H1 (cell line): ENCODE measurements around the gene CPE. TPM values are rescaled to one million over a fixed set of nuclear protein-coding genes. Genes with fewer than 3 reads are reported as not detected.

ENCODE experiments used
- CHD7 ChIP-seq: fragments of 300-600 bp; sonication (generic); IDR thresholded peaks from 2 replicates; pipeline ENCODE4 v1.7.1; 2012; ENCODE audit warnings: low read length, moderate library complexity, mild to moderate bottlenecking, inconsistent platforms; ENCODE audit not compliant: insufficient replicate concordance
- E2F6 ChIP-seq: IDR thresholded peaks from 2 replicates; pipeline ENCODE4 v1.6.1; 2012; ENCODE audit warnings: inconsistent platforms
- polyA plus RNA-seq, 7 experiments: library from polyadenylated mRNA; depleted of rRNA in 3 of 7; stranded (reverse) in 5 of 7; unstranded in 2 of 7; fragments of >200 nt in 5 of 7; fragments of 200-250 nt in 2 of 7; gene quantifications; 1 replicate in 5 of 7; 2 replicates in 1 of 7; 4 replicates in 1 of 7; pipeline versions ENCODE4 v1.2.1 to v1.2.3, GENCODE V29; 2011 to 2013; ENCODE audit warnings: missing spikeins in 2 of 7, mixed read lengths in 2 of 7
- total RNA-seq: library from RNA; stranded (reverse); fragmentation: NEBNext Ultra II Directional; extraction: Animal tissue kit (Norgen Biotek cat#: 25700); gene quantifications from 2 replicates; pipeline ENCODE4 v1.2.1, GENCODE V29; 2021

CPE gene
- total and polyA plus RNA-seq, 2 of the 8 experiments (the other 6 are each of a cell fraction or from before 2014, with no cell fraction given): 9.4 to 10.2 TPM

GRCh38 chr4:165384186-165384585 lies 5.4 kb downstream of the CPE start (continued):
- no peak for TF ChIP-seq CHD7
- no peak for TF ChIP-seq E2F6
